Measurements from ENCODE around the gene RAB3GAP1. TPM values are rescaled to one million over a fixed set of nuclear protein-coding genes. Genes with fewer than 3 reads are reported as not detected.

Gene RAB3GAP1
- polyA plus RNA-seq, 3 donors from 2014 or later, result 1.3 to 4.3 (median 3.4) TPM

DNA sequence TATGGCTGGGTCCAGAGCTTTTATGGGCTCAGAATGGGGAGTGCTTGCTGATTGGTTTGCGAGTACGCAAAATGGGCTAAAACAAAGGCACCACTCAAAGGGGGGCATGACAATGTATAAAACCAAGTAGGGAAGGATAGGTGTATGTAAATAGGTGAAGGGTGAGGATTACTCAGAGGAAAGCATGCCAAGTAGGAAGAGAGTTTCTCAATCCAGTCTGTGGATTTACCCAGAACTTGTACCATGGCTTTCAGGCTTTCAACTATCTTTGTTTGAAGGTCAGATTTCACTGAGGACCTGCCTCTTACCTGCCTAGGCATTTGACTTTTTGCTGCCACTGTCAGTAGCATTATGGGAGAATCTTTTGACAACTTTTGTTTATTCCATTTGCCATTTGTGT, 92.3 kb downstream of the RAB3GAP1 start:
- no peaks in the 10 kb centered on the region for H3K4me1 Mint-ChIP-seq

DNA sequence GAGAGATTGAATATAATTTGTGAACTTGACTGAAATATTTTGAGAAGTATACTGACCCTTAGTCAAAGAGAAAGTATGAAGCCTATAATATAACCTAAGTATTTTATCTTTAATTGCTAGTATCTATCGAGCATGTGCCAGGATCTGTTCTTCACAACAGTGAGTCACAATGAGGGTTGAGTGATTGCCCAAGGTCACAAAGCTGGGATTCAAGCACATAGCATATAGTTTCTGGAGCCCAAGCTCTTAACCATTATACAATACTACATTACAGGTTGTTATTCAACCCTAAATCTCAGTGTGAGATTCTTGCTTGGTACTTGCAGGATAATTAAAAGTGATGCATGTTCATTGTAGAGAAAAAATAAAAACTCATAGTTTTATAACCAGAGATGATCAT, 97.2 kb downstream of the RAB3GAP1 start:
- H3K4me1 Mint-ChIP-seq, result no peaks in the 10 kb centered on the region
- H3K27me3 Mint-ChIP-seq (ENCODE audit: low read depth in 3 of 3), result no peaks in the 10 kb centered on the region
- peaks cover 33 to 58% (median 44%) of the 10 kb centered on the region in 3 donors for H3K36me3 Mint-ChIP-seq
- DNase-seq, result no peak
- peaks cover 0 to 2% (median 0%) of the 10 kb centered on the region in 6 donors for H3K9me3 Mint-ChIP-seq
- no peak overlapping the region for H3K4me3 Mint-ChIP-seq
- H3K27ac Mint-ChIP-seq, result peak overlapping the region in 1 of 6 donors; percentile 8

More for the DNA sequence above, 92.3 kb downstream of the RAB3GAP1 start:
- Mint-ChIP-seq H3K36me3 (peaks cover 25 to 55% (median 48%) of the 10 kb centered on the region in 3 donors), H3K27me3 (ENCODE audit: low read depth in 3 of 3) (peaks cover 0 to 4% (median 2%) of the 10 kb centered on the region in 3 donors), H3K9me3 (peaks cover 2 to 7% (median 5%) of the 10 kb centered on the region in 6 donors), H3K27ac (no peak overlapping the region), H3K4me3 (no peak overlapping the region)
- no peak for DNase-seq

DNA sequence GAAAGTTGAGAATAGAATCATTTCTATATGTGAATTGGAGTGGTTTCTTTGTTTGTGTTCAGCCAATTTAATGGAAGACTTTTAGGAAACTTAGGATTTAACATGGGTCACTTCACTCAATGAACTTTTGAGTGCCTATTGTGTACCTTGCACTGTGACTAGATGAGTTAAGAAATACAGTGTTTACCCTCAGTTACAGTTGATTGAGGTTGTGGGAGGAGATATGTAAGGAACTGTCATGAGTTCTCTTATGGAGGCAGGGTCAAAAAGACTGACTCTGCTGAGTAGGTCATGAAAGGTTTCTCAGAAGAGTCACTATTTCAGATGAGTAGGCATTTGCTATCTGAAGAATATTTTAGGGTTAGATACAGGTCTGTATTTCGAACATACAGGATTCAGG, 98.6 kb downstream of the RAB3GAP1 start:
- H3K27me3 Mint-ChIP-seq (ENCODE audit: low read depth in 3 of 3), result no peaks in the 10 kb centered on the region
- H3K9me3 Mint-ChIP-seq, result peaks cover 0 to 2% (median 0%) of the 10 kb centered on the region in 6 donors
- H3K4me3 Mint-ChIP-seq, result no peak overlapping the region
- peaks cover 40 to 57% (median 50%) of the 10 kb centered on the region in 3 donors for H3K36me3 Mint-ChIP-seq
- no peak for DNase-seq
- H3K27ac Mint-ChIP-seq, result no peak overlapping the region
- H3K4me1 Mint-ChIP-seq, result no peaks in the 10 kb centered on the region

DNA sequence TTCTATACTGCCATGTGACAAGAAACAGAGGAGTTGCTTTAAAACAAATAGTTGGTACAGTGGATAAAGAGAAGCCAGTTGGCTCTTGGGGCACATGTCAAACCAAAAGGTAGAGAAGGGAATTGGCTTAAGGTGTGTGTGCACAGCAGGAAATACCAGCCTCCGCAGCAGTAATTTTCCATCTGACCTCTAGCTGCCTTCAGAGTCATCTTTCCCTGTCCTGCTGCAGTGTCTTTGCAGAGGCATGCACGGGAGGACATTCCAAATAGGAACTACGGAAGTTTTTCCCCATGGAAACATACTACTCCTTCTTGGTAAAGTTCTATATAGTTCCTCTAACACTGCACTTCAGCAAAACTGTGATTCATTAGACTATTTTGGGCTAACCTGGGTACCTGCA, 99.5 kb downstream of the RAB3GAP1 start:
- Mint-ChIP-seq H3K27me3 (ENCODE audit: low read depth in 3 of 3) (no peaks in the 10 kb centered on the region), H3K9me3 (peaks cover 0 to 2% (median 0%) of the 10 kb centered on the region in 6 donors), H3K27ac (no peak overlapping the region), H3K4me1 (no peaks in the 10 kb centered on the region), H3K36me3 (peaks cover 44 to 57% (median 52%) of the 10 kb centered on the region in 3 donors), H3K4me3 (no peak overlapping the region)
- no peak for DNase-seq

DNA sequence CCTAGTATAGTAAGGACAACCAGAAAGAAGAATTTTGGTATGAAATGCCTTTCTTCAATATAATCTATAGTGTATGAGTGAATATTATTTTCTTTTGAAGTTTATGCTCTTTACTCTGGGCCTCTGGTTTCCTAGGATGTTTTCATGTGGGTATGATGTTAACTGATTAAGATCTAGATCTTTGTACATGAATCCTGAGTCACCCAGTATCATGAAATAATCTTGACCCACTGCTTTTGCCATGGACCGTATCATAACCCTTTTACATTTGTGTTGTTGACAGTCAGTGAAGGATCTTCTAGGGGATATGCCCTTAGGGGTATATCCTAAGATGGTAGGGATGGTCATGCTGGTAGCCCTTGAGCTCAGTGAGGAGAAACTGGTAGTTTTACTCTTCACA, 100.3 kb downstream of the RAB3GAP1 start:
- peaks cover 0 to 2% (median 0%) of the 10 kb centered on the region in 6 donors for H3K9me3 Mint-ChIP-seq
- no peaks in the 10 kb centered on the region for H3K27me3 Mint-ChIP-seq (ENCODE audit: low read depth in 3 of 3)
- H3K27ac Mint-ChIP-seq, result no peak overlapping the region
- H3K36me3 Mint-ChIP-seq, result peaks cover 48 to 55% (median 49%) of the 10 kb centered on the region in 3 donors
- DNase-seq, result no peak
- H3K4me1 Mint-ChIP-seq, result no peaks in the 10 kb centered on the region
- no peak overlapping the region for H3K4me3 Mint-ChIP-seq

DNA sequence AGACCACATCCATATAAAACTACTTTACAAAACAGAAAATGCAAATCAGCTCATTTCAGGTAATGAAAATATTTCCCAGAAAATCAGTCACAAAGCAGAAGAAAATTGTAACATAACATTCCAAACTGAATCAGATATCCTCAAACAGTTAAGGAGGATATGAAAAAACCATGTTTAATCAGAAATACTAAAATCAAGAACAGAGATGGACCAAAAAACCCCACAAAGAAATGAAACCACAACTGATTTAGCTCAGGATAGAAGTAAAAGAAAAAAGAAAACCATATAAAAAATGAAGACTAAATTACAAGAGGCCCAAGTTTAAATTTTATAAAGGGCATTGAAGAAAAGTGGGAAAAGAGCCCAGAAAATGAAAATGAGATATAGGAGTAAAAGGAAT, 102.9 kb downstream of the RAB3GAP1 start:
- H3K4me3 Mint-ChIP-seq, result no peak overlapping the region
- H3K36me3 Mint-ChIP-seq, result peaks cover 48 to 65% (median 61%) of the 10 kb centered on the region in 3 donors
- no peak overlapping the region for H3K27ac Mint-ChIP-seq
- no peaks in the 10 kb centered on the region for H3K9me3 Mint-ChIP-seq
- no peak for DNase-seq
- H3K4me1 Mint-ChIP-seq, result no peaks in the 10 kb centered on the region
- no peaks in the 10 kb centered on the region for H3K27me3 Mint-ChIP-seq (ENCODE audit: low read depth in 3 of 3)

- no peaks in the 10 kb centered on the region for H3K4me1 Mint-ChIP-seq
- no peaks in the 10 kb centered on the region for H3K9me3 Mint-ChIP-seq
- no peaks in the 10 kb centered on the region for H3K27me3 Mint-ChIP-seq (ENCODE audit: low read depth in 3 of 3)
- H3K27ac Mint-ChIP-seq, result no peak overlapping the region
- no peak for DNase-seq
- H3K4me3 Mint-ChIP-seq, result no peak overlapping the region
- peaks cover 37 to 46% (median 39%) of the 10 kb centered on the region in 3 donors for H3K36me3 Mint-ChIP-seq
These were observed 105.8 kb downstream of the RAB3GAP1 start for GRCh38 chr2:135157856-135158255.

DNA sequence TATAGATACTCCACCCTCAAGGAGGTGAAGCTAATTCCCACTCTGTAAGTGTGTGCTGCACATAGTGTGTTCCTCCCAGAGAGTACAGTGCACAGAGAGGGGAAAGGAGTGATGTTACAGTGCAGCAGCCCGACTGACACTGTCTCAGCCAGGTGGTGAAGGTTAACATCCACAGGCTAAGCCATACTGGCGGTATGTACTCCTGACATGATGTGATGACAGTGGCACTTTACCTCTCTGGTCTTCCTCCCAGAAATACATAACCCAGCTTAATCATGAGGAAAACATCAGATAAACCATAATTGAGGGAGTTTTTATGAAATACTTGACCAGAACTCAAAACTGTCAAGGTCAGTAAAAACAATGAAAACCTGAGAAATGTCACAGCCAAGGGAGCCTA, 107.1 kb downstream of the RAB3GAP1 start:
- Mint-ChIP-seq H3K4me3 (no peak overlapping the region), H3K9me3 (no peaks in the 10 kb centered on the region), H3K27me3 (ENCODE audit: low read depth in 3 of 3) (no peaks in the 10 kb centered on the region), H3K36me3 (peaks cover 30 to 40% (median 33%) of the 10 kb centered on the region in 3 donors), H3K27ac (no peak overlapping the region), H3K4me1 (peaks cover 0 to 4% of the 10 kb centered on the region in 2 donors)
- DNase-seq, result no peak

- DNase-seq, result no peak
- H3K27ac Mint-ChIP-seq, result no peak overlapping the region
- H3K27me3 Mint-ChIP-seq (ENCODE audit: low read depth in 3 of 3), result no peaks in the 10 kb centered on the region
- no peak overlapping the region for H3K4me3 Mint-ChIP-seq
- peaks cover 0 to 4% of the 10 kb centered on the region in 2 donors for H3K4me1 Mint-ChIP-seq
- H3K9me3 Mint-ChIP-seq, result no peaks in the 10 kb centered on the region
- H3K36me3 Mint-ChIP-seq, result peaks cover 15 to 33% (median 19%) of the 10 kb centered on the region in 3 donors
These were observed 110.3 kb downstream of the RAB3GAP1 start for GRCh38 chr2:135162377-135162776.

- peaks cover 15 to 35% (median 21%) of the 10 kb centered on the region in 3 donors for H3K36me3 Mint-ChIP-seq
- DNase-seq, result no peak
- no peaks in the 10 kb centered on the region for H3K9me3 Mint-ChIP-seq
- peaks cover 0 to 4% of the 10 kb centered on the region in 2 donors for H3K4me1 Mint-ChIP-seq
- H3K27me3 Mint-ChIP-seq (ENCODE audit: low read depth in 3 of 3), result no peaks in the 10 kb centered on the region
- H3K4me3 Mint-ChIP-seq, result no peak overlapping the region
- no peak overlapping the region for H3K27ac Mint-ChIP-seq
These were observed 110.7 kb downstream of the RAB3GAP1 start for GRCh38 chr2:135162786-135163185.

DNA sequence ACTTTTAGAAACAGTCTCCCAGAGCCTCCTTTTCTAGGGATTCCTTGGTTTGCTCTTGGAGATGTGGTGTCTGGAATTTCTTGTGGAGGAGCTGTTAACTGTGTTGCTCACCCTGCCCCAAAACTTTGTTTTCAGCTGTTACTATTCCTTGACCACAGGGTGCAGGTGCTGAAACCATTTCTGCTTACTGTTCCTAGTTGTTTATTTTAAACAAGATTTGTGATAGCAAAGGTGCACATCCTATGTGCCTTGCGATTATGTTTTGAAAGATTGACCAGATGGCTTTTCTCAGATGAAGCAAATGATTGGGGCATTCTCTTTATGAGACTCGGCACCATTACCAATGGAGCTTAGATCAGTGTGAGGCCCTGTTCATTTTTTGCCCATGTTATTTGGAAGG, 111.2 kb downstream of the RAB3GAP1 start:
- Mint-ChIP-seq H3K27ac (no peak overlapping the region), H3K27me3 (ENCODE audit: low read depth in 3 of 3) (no peaks in the 10 kb centered on the region), H3K36me3 (peaks cover 14 to 30% (median 21%) of the 10 kb centered on the region in 3 donors), H3K4me3 (no peak overlapping the region), H3K4me1 (peaks cover 0 to 4% of the 10 kb centered on the region in 2 donors), H3K9me3 (no peaks in the 10 kb centered on the region)
- DNase-seq, result no peak

DNA sequence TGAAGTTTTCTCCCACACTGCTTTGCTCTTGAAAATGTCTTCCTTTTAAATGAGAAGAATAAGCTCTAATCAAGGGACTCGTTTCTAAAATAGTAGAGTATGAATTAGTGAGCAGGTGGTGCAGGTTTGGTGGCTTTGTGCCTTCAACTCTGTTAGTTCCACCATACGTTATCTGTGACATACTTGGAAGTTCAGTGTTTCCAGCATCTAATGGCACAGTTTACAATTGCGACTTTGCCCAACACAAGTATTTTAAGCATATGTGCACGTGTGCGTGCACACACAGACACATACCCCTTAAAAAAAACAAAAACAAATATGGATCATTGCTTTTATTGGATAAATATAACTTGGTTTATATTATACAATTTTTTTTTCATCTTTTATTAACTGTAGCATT, 111.8 kb downstream of the RAB3GAP1 start:
- Mint-ChIP-seq H3K4me3 (no peak overlapping the region), H3K27me3 (ENCODE audit: low read depth in 3 of 3) (peaks cover 0 to 2% (median 0%) of the 10 kb centered on the region in 3 donors), H3K9me3 (no peaks in the 10 kb centered on the region), H3K4me1 (peaks cover 0 to 4% of the 10 kb centered on the region in 2 donors), H3K27ac (no peak overlapping the region), H3K36me3 (peaks cover 13 to 28% (median 22%) of the 10 kb centered on the region in 3 donors)
- no peak for DNase-seq

GRCh38 chr2:135164431-135164830, 112.3 kb downstream of the RAB3GAP1 start:
- H3K4me1 Mint-ChIP-seq, result peaks cover 0 to 4% of the 10 kb centered on the region in 2 donors
- peaks cover 0 to 2% (median 0%) of the 10 kb centered on the region in 3 donors for H3K27me3 Mint-ChIP-seq (ENCODE audit: low read depth in 3 of 3)
- no peak for DNase-seq
- H3K9me3 Mint-ChIP-seq, result no peaks in the 10 kb centered on the region
- H3K4me3 Mint-ChIP-seq, result no peak overlapping the region
- no peak overlapping the region for H3K27ac Mint-ChIP-seq
- peaks cover 16 to 30% (median 25%) of the 10 kb centered on the region in 3 donors for H3K36me3 Mint-ChIP-seq

DNA sequence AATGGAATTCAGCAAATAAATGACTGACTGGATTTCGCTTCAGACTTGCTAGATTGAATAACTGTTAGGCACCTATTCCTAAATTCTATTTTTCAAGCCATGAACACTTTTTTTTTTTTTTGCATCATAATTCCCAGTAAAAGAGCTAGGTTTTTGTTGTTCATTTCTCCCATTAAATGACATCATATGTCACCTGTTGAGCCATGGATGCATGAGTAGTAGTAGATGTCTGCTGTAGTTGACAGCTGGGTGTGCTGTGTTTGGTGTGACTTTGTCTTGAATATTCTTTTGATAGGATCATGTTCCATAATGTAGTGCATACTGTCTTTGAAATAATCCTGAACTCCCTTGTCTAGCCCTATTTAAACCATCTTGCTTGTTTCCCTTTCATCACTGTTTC, 115.2 kb downstream of the RAB3GAP1 start:
- DNase-seq, result no peak
- H3K4me1 Mint-ChIP-seq, result peaks cover 6 to 14% of the 10 kb centered on the region in 2 donors
- no peak overlapping the region for H3K27ac Mint-ChIP-seq
- peaks cover 10 to 40% (median 30%) of the 10 kb centered on the region in 3 donors for H3K36me3 Mint-ChIP-seq
- H3K9me3 Mint-ChIP-seq, result no peaks in the 10 kb centered on the region
- peaks cover 0 to 2% (median 0%) of the 10 kb centered on the region in 3 donors for H3K27me3 Mint-ChIP-seq (ENCODE audit: low read depth in 3 of 3)
- H3K4me3 Mint-ChIP-seq, result no peak overlapping the region

Measured in immature natural killer cell (primary cell).